Measurements from ENCODE around the gene BCL3.
"Not testable (repeated sequence)": the region's sequence is repeated elsewhere in the genome, so short reads cannot be mapped to it uniquely, and the experiment has no call there.

Gene BCL3

GRCh38 chr19:44748426-44749254, at the start of gene BCL3:
BCL3 (plus strand) TSS chr19:44748708; CDS start chr19:44748791, 83 bp downstream.
- DNase-seq: peak; percentile 30 to 72 (median 50)

- DNase-seq: no peak
Observed at GRCh38 chr19:44700547-44700946, 48.0 kb upstream of the BCL3 start.

DNA sequence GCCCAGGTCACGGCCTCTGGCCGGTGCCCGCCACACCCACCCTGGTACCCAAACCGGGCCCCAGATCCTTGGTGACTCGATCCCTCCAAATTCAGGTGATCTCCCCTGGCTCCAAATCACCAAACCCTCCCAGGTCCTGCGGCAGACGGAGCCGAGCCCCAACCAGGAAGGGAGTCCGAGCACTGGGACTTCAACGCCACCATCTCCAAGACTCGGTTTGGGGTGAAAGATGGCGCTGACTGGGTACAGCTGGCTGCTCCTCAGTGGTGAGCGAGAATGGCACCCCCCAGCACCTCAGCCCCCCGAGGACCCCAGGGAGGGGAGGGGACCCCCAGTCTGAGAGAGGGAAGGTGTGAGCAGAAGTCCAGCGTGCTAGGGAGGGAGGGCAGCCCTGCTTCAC, 47.3 kb upstream of the BCL3 start:
- DNase-seq: no peak

- no peak for DNase-seq
Observed at GRCh38 chr19:44702551-44703176, 45.8 kb upstream of the BCL3 start.

GRCh38 chr19:44703336-44704078, 45.0 kb upstream of the BCL3 start:
- DNase-seq: no peak

GRCh38 chr19:44704982-44705381, 43.5 kb upstream of the BCL3 start:
- DNase-seq: no peak

DNA sequence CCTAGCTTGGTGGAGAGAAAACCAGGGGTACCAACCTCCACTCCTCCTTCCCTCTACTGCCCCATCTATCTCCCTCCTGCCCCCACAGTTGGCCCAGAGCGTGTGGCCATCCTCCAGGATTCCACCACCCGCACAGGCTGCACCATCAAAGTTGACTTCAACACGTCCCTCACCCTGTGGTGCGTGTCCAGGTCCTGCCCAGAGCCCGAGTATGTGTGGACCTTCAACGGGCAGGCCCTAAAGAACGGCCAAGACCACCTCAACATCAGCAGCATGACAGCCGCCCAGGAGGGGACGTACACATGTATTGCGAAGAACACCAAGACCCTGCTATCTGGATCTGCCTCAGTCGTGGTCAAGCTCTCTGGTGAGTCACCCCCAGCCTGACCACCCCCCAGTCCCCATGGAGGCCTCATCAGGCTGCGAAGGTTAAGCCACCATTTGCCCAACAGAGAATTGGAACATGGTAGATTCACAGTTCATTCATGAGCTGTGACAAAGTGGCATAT, 43.0 kb upstream of the BCL3 start:
- DNase-seq: no peak

GRCh38 chr19:44706506-44707236, 41.8 kb upstream of the BCL3 start:
- DNase-seq: no peak

GRCh38 chr19:44707794-44708193, 40.7 kb upstream of the BCL3 start:
- no peak for DNase-seq

GRCh38 chr19:44708940-44709339, 39.6 kb upstream of the BCL3 start:
- no peak for DNase-seq

- DNase-seq: not testable (repeated sequence)
Observed at GRCh38 chr19:44709434-44710266, 38.9 kb upstream of the BCL3 start.

DNA sequence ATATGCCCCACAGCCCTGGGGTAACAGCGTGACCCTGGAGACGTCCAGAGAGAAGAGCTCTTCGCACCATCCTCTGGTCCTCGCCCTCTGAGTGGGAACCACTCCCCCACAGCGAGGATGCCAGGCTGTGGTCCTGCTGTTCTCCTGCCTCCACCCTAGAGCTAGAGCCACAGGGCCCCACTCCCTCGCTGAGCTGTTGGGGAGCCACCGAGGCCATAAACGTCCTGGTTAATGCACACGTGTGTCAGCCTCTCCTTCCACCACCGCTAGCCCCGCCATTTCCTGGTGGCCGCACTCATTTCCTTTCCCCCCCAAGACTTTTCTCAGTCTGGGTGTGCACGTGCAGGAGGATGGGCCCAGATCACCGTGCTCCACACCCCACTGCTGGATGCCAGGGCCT, 38.0 kb upstream of the BCL3 start:
- no peak for DNase-seq

- no peak for DNase-seq
Observed at GRCh38 chr19:44712864-44713515, 35.5 kb upstream of the BCL3 start.

- no peak for DNase-seq
Observed at GRCh38 chr19:44714597-44715169, 33.8 kb upstream of the BCL3 start.

DNA sequence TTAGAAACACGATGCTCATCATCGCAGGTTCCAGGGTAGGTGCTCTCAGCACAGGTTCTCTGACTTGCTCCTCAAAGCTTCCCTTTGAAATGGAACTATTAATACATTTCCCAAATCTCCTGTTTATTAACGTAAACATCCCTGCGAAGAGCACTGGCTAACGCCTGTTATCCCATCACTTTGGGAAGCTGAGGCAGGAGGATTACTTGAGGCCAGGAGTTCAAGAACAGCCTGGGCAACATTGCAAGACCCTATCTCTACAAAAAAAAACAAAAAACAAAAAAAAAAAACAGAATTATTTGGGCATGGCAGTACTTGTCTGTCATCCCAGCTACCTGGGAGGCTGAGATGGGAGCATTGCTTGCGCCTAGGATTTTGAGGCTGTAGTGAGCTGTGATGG, 30.9 kb upstream of the BCL3 start:
- no peak for DNase-seq

DNA sequence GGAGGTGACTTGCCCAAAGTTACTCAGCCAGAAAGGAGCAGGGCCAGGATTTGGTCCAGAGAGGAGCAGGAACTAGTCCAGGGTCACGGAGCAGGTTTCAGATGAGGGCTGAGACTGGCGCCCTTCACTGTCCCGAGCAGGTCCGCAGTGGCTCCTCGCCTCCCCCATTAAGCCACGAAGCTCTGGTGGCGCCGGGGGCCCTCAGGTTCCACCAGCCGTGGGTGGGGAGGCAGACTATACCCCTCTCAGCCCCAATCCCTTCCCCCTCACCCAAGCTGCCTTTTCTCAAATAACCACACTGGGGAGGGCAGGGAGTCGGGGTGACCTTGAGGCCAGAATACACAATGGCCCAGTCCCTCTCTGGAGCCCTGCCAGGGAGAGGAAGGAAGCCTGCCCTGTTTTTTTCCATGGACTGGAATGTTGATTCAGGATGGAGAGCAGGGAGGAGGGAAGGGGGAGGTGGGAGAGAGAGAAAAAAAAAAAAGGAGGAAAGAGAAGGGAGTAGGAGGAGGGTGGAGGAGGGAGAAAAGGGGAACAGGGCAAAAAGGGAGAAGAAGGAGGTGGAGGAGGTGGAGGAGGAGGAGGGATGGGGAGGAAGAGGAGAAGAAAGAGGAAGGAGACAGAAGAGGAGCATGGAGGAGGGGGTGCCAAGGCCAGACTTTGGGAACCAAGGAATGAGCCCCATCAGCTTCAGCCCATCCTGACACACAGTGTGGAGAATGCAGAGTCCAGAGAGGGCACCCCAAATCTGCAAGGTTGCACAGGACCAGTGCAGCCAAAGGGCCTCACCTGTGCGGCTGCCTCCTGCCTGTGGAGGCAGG, 29.9 kb upstream of the BCL3 start:
- DNase-seq: no peak

- DNase-seq: no peak
Observed at GRCh38 chr19:44719262-44719701, 29.2 kb upstream of the BCL3 start.

- DNase-seq: not testable (repeated sequence)
Observed at GRCh38 chr19:44720396-44720795, 28.1 kb upstream of the BCL3 start.

DNA sequence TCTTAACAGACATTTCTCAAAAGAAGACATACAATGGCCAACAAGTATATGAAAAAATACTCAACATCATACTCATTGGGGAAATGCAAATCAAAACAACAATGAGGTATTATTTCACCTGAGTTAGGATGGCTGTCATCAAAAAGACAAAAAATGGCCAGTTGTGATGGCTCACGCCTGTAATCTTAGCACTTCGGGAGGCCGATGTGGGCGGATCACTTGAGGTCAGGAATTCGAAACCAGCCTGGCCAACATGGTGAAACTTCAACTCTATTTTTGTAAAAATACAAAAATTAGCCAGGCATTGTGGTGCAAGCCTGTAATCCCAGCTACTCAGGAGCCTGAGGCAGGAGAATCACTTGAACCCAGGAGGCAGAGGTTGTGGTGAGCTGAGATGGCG, 27.6 kb upstream of the BCL3 start:
- DNase-seq: no peak

DNA sequence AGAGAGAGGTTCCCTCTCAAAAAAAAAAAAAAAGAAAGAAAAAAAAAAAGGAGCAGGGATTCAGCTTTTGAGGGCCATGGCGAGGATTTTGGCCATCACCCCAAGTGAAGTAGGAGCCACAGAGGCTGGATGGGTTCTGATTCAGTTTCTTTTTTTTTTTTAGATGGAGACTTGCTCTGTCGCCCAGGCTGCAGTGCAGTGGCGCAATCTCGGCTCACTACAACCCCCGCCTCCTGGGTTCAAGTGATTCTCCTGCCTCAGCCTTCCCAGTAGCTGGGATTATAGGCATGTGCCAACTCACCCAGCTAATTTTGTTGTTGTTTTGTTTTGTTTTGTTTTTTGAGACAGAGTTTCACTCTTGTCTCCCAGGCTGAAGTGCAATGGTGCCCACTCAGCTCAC, 27.1 kb upstream of the BCL3 start:
- not testable (repeated sequence) for DNase-seq

Measured in activated CD4-positive, CD25-positive, alpha-beta regulatory T cell (primary cell).